A673 (cell line): Measurements from ENCODE around the gene SYT17.

ENCODE experiments used
- EZH2 ChIP-seq: fragments of 200-600 bp; sonication (generic); IDR thresholded peaks from 2 replicates; pipeline ENCODE4 v1.6.1; 2017; ENCODE audit warnings: borderline replicate concordance, low read depth, mild to moderate bottlenecking, mixed read lengths, antibody characterized with exemption, low read length; ENCODE audit not compliant: poor library complexity, severe bottlenecking
- TF ChIP-seq, protein P1 (sequence below): fragments of 300-800, 200-600 bp; sonication (generic); conservative IDR thresholded peaks from 2 replicates; pipeline ENCODE4 v1.5.1; 2017; ENCODE audit warnings: low read depth, mild to moderate bottlenecking, antibody characterized with exemption, low read length, moderate library complexity, mixed read lengths

DNA sequence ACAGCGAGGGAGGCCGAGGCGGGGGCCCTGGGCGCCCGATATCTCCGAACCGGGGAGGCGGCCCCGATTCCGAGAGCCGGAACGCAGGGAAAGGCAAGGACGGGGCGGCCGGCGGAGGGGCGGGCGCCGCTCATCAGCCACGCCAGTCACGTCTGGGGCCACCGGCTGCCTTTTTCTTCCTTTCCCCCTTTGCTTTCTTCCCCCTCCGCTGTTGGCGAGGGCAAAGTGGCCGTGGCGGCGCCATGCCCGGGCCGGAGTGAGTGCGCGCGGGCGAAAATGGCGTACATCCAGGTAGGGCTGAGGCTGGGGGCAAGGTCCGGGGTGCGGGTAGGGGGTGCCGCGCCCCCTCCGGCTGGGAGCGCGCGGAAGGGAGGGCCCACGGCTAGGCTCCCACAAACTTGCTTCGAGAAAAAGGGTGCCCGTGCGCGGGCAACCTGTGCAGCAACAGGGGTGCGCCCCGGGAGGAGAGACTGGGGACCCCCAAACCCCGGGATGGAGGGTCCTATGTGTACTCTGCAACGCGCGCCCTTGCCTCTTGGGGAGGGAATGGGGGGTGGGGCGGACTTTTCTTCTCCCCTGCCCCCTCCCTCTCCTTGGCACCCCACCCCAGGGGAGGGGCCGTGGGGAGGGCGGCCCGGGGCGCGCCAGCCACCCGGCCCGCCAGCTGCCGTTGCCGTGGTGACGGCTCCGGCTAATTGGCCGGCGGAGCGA is 486 bp downstream of the SYT17 start:
- TF ChIP-seq, protein P1, sequence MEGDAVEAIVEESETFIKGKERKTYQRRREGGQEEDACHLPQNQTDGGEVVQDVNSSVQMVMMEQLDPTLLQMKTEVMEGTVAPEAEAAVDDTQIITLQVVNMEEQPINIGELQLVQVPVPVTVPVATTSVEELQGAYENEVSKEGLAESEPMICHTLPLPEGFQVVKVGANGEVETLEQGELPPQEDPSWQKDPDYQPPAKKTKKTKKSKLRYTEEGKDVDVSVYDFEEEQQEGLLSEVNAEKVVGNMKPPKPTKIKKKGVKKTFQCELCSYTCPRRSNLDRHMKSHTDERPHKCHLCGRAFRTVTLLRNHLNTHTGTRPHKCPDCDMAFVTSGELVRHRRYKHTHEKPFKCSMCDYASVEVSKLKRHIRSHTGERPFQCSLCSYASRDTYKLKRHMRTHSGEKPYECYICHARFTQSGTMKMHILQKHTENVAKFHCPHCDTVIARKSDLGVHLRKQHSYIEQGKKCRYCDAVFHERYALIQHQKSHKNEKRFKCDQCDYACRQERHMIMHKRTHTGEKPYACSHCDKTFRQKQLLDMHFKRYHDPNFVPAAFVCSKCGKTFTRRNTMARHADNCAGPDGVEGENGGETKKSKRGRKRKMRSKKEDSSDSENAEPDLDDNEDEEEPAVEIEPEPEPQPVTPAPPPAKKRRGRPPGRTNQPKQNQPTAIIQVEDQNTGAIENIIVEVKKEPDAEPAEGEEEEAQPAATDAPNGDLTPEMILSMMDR: no peak
- TF ChIP-seq EZH2: peak; percentile 65
